HG02885 (cell line): ENCODE measurements around the gene RARA.

ENCODE experiments used
- ATAC-seq: cut with Tn5 transposase; IDR thresholded peaks from one replicate; pipeline ENCODE4 v1.9.1; 2021; ENCODE audit warnings: mild to moderate bottlenecking; ENCODE audit not compliant: unreplicated experiment, poor library complexity

Gene RARA

DNA sequence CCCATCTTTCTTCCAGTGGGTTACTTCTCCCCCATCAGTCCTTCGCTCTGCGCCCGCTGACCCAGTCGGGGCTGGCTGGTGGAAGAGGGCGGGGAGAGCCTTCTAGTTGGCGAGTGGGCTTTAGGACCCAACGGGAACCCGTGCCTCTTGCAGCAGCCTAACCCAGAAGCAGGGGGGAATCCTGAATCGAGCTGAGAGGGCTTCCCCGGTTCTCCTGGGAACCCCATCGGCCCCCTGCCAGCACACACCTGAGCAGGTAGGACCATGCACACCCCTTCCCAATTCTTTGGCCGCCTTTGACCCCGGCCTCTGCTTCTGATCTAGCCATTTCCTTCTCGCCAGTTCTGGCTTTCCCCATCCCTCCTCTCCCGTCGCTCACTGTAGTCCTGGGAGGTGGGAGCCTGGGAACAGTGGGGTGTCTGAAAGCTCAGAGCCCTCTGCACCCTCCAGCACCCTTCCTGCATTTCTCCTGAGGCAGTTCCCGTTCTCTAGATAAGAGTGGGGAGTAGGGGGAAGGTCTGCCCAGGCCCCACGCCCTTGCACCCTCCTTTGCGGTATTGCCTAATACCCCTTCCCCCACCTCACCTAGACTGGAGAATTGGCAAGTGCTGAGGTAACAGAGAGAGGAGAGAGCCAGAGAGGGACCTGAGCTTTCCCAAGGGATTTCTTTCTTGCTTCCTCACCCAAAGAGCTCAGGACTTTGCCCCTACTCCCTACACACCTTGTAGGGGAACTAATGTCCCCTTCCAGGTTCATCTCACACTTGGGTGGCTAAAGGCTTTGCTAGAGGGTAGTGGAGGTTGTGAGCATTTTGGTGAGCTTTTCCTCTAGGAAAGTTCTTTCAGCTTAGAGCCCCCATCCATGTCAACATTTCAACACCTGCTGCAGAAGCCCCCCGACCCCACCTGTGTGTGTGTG, at the start of gene RARA:
TSS of gene RARA (plus strand) at position 150 of the 918 bp plus-strand sequence. CDS start 22,039 bp downstream, outside the sequence.
- ATAC-seq, result no peak

DNA sequence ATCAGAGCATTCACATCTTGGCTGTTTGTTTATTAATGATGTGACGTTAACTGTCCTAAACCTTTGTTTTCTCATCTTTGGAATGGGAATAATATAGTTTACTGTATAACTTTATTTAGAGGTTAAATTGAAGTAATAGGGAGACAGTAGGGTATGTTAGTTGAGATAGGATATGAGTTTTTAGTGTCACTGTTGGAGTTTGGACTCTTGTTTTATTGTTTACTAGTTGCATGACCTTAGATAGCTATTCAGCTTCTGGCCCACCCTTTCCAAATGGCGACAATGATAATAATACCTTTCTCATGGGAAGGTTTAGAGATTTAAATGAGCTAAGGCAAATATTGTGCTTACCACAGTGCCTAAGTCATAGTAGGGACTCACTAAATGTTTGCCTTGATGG, 49.5 kb upstream of the RARA start:
- no peak for ATAC-seq

DNA sequence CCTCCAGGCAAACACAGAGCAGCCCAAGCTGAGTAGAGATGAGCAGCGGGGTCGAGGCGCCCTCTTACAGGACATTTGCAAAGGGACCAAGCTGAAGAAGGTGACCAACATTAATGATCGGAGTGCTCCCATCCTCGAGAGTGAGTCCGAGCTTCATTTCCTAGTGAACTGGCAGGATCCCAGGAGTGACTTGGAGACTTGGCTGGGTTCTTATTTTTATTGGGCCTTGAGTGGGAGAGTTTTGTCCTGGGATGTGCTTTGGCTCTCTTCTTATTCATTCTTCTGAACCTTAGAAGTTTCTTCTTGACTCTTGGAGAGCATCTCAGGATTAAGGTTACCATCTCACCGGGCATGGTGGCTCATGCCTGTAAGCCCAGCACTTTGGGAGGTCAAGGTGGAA, 48.5 kb upstream of the RARA start:
- no peak for ATAC-seq

DNA sequence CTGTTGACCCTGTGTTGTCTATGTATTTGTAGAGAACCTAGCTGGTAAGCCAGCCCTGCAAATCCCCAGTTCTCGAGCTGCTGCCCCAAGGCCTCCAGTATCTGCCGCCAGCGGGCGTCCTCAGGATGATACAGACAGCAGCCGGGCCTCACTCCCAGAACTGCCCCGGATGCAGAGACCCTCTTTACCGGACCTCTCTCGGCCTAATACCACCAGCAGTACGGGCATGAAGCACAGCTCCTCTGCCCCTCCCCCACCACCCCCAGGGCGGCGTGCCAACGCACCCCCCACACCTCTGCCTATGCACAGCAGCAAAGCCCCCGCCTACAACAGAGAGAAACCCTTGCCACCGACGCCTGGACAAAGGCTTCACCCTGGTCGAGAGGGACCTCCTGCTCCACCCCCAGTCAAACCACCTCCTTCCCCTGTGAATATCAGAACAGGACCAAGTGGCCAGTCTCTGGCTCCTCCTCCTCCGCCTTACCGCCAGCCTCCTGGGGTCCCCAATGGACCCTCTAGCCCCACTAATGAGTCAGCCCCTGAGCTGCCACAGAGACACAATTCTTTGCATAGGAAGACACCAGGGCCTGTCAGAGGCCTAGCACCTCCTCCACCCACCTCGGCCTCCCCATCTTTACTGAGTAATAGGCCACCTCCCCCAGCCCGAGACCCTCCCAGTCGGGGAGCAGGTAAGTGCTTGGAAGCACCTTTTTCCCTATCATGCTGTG, 44.4 kb upstream of the RARA start:
- ATAC-seq, result no peak

DNA sequence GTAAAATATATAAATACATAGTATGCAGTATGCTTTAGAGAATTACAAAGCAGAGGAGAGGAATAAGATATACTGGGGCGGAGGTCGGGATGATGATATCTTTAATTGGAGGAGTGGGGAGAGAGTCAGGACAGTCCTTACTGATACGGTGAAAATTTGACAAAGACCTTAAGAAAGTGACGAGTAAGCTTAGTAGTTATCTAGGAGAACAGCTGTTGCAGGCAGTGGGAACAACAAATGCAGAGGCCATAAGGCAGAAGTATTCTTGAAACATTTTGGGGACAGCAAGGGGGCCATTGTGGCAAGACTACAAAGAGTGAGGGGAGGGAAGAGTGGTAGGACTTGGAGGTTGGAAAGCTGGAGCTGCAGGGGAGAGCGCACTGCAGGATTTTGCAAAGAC, 43.6 kb upstream of the RARA start:
- ATAC-seq, result no peak

DNA sequence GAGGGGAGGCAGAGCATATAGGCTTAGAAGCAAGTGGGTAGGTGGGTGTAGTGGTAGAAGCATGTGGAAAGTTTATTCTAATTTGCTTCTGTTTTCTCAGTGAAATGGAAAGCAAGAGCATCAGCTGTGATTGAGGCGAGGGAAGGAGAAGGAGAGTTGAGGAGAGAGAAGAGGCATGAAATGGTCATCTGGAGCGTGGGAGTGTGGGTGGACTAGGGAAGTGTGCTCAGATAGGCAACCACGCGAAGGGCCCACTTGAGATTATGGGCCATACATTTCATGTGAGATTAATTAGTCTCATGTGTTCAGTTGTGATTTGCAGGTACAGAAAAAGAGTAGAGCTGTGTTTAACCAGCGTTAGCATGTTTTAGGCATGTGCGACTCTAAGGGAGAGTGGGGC, 42.1 kb upstream of the RARA start:
- no peak for ATAC-seq

DNA sequence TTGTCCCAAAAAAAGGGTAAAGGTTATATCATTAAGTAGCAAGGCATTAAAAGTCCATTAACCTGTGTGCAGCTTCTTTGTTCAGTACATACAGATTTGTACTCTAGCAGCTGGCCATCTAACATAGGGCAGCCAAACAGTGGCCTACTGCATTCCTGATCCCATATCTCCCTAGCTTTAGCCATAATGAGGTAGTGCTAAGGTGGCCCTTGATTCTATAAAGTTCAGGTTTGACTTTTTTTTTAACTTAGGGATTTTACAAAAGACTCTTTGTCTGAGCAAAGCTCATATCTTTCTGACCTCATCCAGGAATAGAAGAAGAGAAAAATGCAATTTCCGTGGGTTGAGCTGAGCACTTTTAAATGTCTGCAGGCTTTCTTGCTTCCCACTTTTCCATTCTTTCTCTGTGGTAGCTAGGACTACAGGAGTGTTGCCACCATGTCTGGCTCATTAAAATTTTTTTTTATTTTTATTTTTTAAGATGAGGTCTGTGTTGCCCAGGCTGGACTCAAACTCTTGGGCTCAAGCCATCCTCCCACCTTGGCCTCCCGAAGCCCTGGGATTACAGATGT, 40.8 kb upstream of the RARA start:
- ATAC-seq, result no peak

DNA sequence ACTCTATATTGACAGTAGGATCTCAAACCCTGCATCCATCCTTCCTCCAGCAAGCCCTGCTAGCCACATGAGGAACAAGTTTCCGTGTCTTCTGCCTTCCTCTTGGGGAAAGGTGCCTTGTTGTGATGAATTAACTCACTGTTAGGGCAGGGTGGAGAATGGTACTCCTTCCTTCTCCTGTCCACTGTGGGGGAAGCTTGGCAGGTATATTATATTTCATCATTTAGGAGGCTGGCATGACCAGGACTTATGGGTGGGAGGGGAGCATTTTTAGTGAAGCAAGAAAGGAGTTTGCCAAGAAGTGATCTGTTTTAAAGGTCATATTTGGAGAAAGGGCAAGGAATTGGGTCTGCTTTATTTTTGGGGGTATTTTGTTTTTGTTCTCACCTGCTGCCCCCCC, 30.6 kb upstream of the RARA start:
- ATAC-seq, result no peak

DNA sequence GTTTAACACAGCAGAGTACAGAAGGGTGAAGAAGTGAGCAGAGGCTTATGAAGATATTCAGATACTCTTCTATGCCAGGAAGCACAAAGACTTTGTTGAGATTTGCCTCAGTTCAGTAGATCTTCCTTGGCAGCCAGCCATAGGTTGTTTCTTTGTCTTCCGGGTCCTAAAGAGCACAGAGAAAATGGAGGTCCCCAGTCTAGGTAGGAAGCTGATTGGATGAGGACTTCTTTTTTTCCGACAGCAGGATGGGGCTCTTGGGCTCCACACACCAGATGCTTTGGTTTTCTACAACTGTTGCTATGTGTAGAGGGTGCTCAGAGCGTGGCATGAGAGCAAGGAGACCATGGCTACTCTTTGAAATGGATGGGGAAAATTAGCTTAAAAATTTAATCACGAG, 29.6 kb upstream of the RARA start:
- ATAC-seq, result no peak

DNA sequence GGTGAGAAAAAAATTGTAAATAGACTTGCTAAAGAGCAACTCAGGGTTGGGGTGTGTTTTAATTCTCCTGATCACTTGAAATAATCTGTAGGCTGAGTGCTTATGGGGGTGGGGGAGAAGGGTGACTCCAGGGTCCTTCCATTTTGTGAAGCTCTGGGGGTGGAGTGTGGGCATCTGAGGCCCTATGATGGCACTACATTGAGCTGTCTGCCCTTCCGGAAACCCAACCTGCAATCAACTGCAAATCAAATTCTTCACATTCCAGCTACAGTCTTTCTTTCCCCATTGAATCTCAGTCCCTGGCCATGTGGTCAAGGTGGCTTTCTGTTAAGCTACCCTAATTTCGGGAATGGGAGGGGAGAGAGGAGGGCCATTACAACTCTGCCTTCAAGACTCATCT, 27.3 kb upstream of the RARA start:
- ATAC-seq, result no peak

DNA sequence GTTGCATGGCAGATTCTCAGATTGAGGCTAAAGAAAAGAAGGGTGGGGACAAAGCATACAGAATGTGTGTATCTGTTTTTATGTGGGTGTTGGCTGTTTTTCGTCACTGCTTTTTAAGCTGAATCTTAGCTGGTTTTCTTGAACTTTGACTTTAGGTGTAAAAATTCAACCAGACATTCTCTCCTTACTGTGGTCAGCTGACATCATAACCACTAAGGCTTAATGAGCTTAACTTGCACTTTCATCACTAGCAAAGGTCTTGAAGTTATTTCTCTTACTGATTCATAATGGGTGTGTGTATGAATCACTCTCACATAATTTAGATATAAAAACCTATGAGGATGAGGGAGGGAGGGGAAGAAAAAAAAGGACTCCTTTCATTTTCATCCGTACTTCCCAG, 25.3 kb upstream of the RARA start:
- no peak for ATAC-seq

DNA sequence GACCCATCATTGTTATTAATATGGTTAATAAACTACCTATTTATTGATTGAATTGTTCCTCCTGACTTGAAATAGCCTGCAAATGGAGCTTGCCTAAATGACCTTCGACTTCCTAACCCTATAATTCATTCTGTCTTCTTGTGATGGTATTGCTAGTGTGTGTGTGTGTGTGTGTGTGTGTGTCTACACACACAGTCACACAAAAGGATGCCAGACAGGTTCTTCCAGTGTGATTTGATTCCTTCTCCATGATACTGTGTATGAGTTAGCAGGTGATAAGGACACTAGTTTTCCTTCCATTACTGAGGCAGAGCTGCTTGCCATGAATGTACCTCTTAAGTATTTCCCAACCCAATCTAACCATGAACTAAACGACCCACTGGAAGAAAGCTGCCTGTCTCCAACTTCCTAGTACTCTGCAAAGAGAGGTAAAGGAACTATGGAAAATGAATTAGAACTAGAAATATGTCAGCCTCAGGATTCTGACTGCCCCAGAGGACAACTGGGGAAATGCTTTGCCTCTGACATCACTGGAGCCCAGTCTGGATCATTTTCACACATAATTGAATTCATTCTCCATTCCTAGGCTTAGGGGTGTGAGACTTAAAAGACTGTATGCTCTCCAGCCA, 24.8 kb upstream of the RARA start:
- no peak for ATAC-seq

DNA sequence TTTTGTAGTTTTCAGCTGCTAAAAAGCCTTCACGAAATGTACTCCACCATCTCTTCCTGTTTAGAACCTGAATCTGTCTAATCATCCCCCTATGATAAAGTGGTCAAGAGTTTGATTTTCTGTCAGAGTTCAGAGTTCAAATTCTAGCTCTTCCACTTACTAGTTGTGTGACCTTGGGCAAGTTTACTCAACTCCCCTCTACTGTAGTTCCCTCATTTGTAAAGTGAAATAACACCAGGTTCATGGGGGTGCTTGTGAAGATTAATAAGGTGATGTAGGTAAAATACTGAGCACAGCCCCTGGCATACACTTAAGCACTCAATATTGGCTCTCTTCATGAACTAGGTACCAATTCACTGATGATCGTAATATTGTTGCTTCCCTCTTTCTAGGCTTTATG, 22.5 kb upstream of the RARA start:
- no peak for ATAC-seq

DNA sequence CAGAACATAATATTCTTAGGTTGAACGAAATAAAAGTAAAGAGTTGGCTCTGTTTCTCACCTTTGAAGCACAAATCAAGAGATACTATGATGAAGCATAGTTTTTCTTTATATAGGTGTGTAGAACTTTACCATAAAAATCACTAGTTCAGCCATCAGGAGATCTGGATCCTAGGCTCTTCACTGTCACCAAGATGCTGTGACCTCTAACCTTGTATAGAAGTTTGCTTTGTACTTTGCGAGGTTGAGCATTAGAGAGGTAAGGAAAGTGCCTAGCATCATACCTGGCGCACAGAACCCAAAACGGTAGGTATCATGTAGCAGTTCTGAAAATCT, 21.9 kb upstream of the RARA start:
- no peak for ATAC-seq

DNA sequence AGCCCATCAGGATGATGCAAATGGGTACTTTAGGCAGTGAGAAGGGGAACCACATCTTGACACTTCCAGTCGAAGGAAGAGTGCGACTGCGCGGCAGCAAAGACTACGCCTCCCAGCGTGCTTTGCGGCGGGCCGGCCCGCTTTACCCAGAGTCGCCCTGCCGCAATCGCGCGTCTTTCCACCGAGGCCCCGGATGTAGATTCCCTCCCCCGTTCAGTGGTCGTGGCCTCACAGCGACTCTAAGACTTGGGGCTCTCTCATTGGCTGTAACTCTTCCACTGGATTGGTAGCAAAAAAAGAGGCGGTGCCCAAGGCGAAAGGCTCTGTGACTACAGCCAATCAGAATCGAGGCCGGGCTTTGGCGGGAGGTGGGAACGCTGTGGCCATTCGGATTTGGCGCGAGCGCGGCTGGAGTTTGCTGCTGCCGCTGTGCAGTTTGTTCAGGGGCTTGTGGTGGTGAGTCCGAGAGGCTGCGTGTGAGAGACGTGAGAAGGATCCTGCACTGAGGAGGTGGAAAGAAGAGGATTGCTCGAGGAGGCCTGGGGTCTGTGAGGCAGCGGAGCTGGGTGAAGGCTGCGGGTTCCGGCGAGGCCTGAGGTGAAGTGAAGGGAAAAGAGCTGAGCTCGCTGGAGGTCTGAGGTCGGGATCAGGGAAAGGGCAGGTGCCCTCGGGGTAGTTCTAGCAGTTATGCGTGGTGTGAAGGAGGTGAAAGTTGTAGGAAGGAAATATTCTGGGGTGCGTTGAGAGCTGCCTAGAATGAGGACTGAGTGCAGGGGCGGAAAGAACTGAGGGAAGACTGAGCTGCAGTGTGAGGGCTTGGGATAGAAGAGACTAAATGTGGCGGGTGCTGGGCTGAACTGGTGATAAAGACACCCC, 21.2 kb upstream of the RARA start, which contains the start of gene CDC6:
TSS of gene CDC6 (plus strand) at position 386 of the 876 bp plus-strand sequence. CDS start 1,542 bp downstream, outside the sequence.
- ATAC-seq, result peak; percentile 95

DNA sequence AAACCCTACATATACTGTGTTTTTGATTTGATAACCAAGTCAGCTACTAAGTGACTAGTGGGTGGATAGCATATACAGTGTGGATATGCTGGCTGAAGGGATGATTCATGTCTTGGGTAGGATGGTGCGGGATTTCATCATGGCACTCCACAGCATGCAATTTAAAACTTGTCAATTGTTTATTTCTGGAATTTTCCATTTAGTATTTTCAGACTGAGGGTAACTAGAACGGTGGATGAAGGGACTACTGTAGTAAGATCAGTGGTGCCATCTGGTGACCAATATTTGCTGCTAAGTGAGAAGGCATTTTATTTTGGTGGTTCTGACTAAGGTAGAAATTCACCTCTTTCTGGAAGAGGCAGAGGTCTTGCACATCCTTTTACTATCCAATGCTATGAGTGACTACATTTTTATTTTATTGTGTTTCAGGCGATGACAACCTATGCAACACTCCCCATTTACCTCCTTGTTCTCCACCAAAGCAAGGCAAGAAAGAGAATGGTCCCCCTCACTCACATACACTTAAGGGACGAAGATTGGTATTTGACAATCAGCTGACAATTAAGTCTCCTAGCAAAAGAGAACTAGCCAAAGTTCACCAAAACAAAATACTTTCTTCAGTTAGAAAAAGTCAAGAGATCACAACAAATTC, 18.2 kb upstream of the RARA start:
- no peak for ATAC-seq

DNA sequence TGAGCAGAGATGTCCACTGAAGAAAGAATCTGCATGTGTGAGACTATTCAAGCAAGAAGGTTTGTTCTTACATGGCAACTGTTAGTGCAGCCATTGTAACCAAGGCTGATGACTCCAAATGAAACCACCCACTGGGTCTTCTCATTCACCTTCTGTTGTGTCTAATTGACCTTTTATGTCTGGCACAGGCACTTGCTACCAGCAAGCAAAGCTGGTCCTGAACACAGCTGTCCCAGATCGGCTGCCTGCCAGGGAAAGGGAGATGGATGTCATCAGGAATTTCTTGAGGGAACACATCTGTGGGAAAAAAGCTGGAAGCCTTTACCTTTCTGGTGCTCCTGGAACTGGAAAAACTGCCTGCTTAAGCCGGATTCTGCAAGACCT, 17.7 kb upstream of the RARA start:
- ATAC-seq, result no peak

DNA sequence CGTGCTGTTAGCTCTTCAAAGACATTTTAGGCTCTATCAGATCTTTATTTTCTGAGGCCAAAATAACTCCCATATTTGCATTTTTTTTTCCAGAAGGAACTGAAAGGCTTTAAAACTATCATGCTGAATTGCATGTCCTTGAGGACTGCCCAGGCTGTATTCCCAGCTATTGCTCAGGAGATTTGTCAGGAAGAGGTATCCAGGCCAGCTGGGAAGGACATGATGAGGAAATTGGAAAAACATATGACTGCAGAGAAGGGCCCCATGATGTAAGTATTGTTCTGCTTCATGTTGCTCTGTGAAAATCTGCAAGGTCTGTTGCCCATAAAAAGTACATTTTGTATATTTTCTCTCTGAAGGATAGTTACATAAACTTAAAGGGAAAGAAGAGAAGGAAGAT, 15.6 kb upstream of the RARA start:
- no peak for ATAC-seq
